Activated naive CD4-positive, alpha-beta T cell treated with anti-CD3 and anti-CD28 coated beads, Interleukin-2, amount 50 U/mL, for 72 hours (primary cell): ENCODE measurements around the gene DEK. TPM values are rescaled to one million over a fixed set of nuclear protein-coding genes. Genes with fewer than 3 reads are reported as not detected.
"Not testable (repeated sequence)": the region's sequence is repeated elsewhere in the genome, so short reads cannot be mapped to it uniquely, and the experiment has no call there.

Experiments used
- ATAC-seq, 2 donors: fragments of 150-1000 bp; cut with Tn5 transposase; 2 replicates each; pipeline ENCODE4 v1.10.0; 2021; ENCODE audit warnings: mild to moderate bottlenecking in 2 of 2, moderate library complexity in 2 of 2
- DNase-seq, 2 donors: peaks; one replicate each; pipeline ENCODE4 v3.0.0; 2021 to 2022; ENCODE audit warnings: low spot score in 2 of 2
- H3K27ac Mint-ChIP-seq, 2 donors: one replicate each; pipeline ENCODE4 v1.8.0; 2022; ENCODE audit warnings: mild to moderate bottlenecking in 2 of 2, mixed read lengths in 2 of 2
- H3K36me3 Mint-ChIP-seq, 2 donors: one replicate each; pipeline ENCODE4 v1.8.0; 2022; ENCODE audit warnings: mixed read lengths in 2 of 2
- H3K9me3 Mint-ChIP-seq, 2 donors: one replicate each; pipeline ENCODE4 v1.8.0; 2022; ENCODE audit warnings: mixed read lengths in 2 of 2
- total RNA-seq, 2 donors: library from RNA; stranded (reverse); gene quantifications; one replicate each; pipeline ENCODE4 v1.2.3, GENCODE V29; 2022

Gene DEK, protein sequence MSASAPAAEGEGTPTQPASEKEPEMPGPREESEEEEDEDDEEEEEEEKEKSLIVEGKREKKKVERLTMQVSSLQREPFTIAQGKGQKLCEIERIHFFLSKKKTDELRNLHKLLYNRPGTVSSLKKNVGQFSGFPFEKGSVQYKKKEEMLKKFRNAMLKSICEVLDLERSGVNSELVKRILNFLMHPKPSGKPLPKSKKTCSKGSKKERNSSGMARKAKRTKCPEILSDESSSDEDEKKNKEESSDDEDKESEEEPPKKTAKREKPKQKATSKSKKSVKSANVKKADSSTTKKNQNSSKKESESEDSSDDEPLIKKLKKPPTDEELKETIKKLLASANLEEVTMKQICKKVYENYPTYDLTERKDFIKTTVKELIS
- total RNA-seq, result 100 to 1,000 TPM; 185 to 239 TPM

GRCh38 chr6:18264219-18264922, at the start of gene DEK:
DEK (minus strand) TSS chr6:18264530; CDS start chr6:18263987, 543 bp downstream.
- H3K36me3 Mint-ChIP-seq, result peaks cover 26 to 46% of the 10 kb centered on the region in 2 donors
- ATAC-seq, result peak; percentile 72 to 78

GRCh38 chr6:18312368-18312767, 48.0 kb upstream of the DEK start:
- Mint-ChIP-seq H3K36me3 (no peaks in the 10 kb centered on the region), H3K27ac (no peak overlapping the region), H3K9me3 (no peaks in the 10 kb centered on the region)
- ATAC-seq (no peak), DNase-seq (no peak)

More at GRCh38 chr6:18264219-18264922, at the start of gene DEK:
- peak within 1 kb of the TSS; percentile 97 to 98 for H3K27ac Mint-ChIP-seq
- peak; percentile 74 to 89 for DNase-seq
- no peaks in the 10 kb centered on the region for H3K9me3 Mint-ChIP-seq

GRCh38 chr6:18310010-18310409, 45.7 kb upstream of the DEK start:
- H3K36me3 Mint-ChIP-seq, DNase-seq, H3K27ac Mint-ChIP-seq, ATAC-seq, H3K9me3 Mint-ChIP-seq: not testable (repeated sequence)

- H3K36me3 Mint-ChIP-seq, result no peaks in the 10 kb centered on the region
- DNase-seq (no peak), ATAC-seq (no peak)
- no peaks in the 10 kb centered on the region for H3K9me3 Mint-ChIP-seq
- no peak overlapping the region for H3K27ac Mint-ChIP-seq
These were observed 44.7 kb upstream of the DEK start for GRCh38 chr6:18309046-18309445.

GRCh38 chr6:18308070-18308735, 43.9 kb upstream of the DEK start:
- no peak overlapping the region for H3K27ac Mint-ChIP-seq
- DNase-seq, result no peak
- no peak for ATAC-seq
- no peaks in the 10 kb centered on the region for H3K9me3 Mint-ChIP-seq
- no peaks in the 10 kb centered on the region for H3K36me3 Mint-ChIP-seq

- H3K36me3 Mint-ChIP-seq, result no peaks in the 10 kb centered on the region
- H3K9me3 Mint-ChIP-seq, result no peaks in the 10 kb centered on the region
- ATAC-seq (peak in 1 of 2 donors; percentile 63), DNase-seq (no peak)
- no peak overlapping the region for H3K27ac Mint-ChIP-seq
These were observed 42.6 kb upstream of the DEK start for GRCh38 chr6:18306977-18307376.

GRCh38 chr6:18302561-18303439, 38.5 kb upstream of the DEK start:
- DNase-seq (no peak), ATAC-seq (no peak)
- Mint-ChIP-seq H3K36me3 (no peaks in the 10 kb centered on the region), H3K27ac (no peak overlapping the region), H3K9me3 (no peaks in the 10 kb centered on the region)

- ATAC-seq, result no peak
- Mint-ChIP-seq H3K36me3 (no peaks in the 10 kb centered on the region), H3K9me3 (no peaks in the 10 kb centered on the region), H3K27ac (no peak overlapping the region)
- no peak for DNase-seq
These were observed 29.0 kb upstream of the DEK start for GRCh38 chr6:18293076-18293904.

DNA sequence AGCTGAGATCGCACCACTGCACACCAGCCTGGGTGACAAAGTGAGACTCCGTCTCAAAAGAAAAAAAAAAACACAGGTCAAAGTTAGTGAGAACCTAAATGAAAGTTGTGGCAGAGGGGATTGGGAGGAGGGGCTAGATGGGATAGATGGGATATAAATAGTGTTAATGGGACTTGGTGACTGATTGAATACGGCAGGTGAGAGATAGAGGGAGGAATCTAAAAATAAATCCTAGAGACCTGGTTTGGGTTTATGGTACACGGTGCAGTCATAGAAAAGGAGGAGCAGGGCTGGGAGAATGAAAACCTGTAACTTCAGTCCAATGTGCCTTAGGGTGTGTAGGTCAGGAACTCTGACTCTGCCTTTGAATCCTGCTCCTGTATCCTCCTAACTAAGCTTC, 25.0 kb upstream of the DEK start:
- DNase-seq (no peak), ATAC-seq (no peak)
- no peaks in the 10 kb centered on the region for H3K9me3 Mint-ChIP-seq
- peak overlapping the region in 1 of 2 donors; percentile 30 for H3K27ac Mint-ChIP-seq
- no peaks in the 10 kb centered on the region for H3K36me3 Mint-ChIP-seq

GRCh38 chr6:18284261-18284660, 19.9 kb upstream of the DEK start:
- no peak overlapping the region for H3K27ac Mint-ChIP-seq
- no peaks in the 10 kb centered on the region for H3K36me3 Mint-ChIP-seq
- ATAC-seq, result no peak
- DNase-seq, result no peak
- H3K9me3 Mint-ChIP-seq, result no peaks in the 10 kb centered on the region

DNA sequence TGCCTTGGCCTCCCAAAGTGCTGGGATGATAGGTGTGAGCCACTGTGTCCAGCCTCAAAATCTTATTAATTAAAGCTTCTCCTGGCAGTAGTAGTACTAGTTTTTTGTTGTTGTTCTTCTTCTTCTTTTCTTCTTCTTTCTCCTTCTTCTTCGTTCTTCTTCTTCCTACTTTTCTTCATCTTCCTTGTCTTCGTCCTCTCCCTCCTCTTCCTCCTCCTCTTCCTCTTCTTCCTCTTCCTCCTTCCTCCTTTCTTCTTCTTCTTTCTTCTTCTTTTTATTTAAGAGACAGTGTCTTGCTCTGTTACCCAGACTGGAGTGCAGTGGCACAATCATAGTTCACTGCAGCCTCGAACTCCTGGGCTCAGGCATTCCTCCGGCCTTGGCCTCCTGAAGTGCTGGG, 17.2 kb upstream of the DEK start:
- ATAC-seq, result no peak
- Mint-ChIP-seq H3K27ac (no peak overlapping the region), H3K36me3 (peaks cover 5 to 9% of the 10 kb centered on the region in 2 donors), H3K9me3 (no peaks in the 10 kb centered on the region)
- DNase-seq, result no peak

DNA sequence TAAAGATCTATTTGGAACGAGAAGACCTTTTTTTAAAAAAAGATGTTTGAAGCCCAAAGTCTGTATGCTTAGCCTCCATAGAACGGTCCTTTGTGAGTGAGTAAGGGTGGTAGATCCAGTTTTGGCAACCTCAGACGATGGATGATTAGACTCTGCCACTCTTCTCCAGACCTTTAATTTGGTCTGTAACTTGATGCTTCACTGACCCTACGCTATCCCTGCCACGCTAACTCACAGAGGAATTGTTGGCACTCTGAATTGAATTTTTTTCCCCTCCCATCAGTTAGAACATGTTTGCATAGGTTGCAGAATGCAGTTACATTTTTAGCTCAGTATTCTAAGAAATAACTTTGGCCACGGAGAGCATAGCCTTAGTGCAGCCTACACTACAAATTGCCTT, 15.8 kb upstream of the DEK start:
- no peak for ATAC-seq
- no peaks in the 10 kb centered on the region for H3K9me3 Mint-ChIP-seq

GRCh38 chr6:18279422-18279821, 15.1 kb upstream of the DEK start:
- H3K36me3 Mint-ChIP-seq, result peaks cover 6 to 11% of the 10 kb centered on the region in 2 donors
- DNase-seq (no peak), ATAC-seq (no peak)
- H3K9me3 Mint-ChIP-seq, result no peaks in the 10 kb centered on the region
- H3K27ac Mint-ChIP-seq, result no peak overlapping the region

More for the DNA sequence above, 15.8 kb upstream of the DEK start:
- Mint-ChIP-seq H3K27ac (no peak overlapping the region), H3K36me3 (peaks cover 6 to 11% of the 10 kb centered on the region in 2 donors)
- DNase-seq, result no peak

- no peak for DNase-seq
- no peaks in the 10 kb centered on the region for H3K9me3 Mint-ChIP-seq
- ATAC-seq, result peak in 1 of 2 donors; percentile 37
- H3K27ac Mint-ChIP-seq, result no peak overlapping the region
- H3K36me3 Mint-ChIP-seq, result peaks cover 6 to 11% of the 10 kb centered on the region in 2 donors
These were observed 13.1 kb upstream of the DEK start for GRCh38 chr6:18277237-18278006.

DNA sequence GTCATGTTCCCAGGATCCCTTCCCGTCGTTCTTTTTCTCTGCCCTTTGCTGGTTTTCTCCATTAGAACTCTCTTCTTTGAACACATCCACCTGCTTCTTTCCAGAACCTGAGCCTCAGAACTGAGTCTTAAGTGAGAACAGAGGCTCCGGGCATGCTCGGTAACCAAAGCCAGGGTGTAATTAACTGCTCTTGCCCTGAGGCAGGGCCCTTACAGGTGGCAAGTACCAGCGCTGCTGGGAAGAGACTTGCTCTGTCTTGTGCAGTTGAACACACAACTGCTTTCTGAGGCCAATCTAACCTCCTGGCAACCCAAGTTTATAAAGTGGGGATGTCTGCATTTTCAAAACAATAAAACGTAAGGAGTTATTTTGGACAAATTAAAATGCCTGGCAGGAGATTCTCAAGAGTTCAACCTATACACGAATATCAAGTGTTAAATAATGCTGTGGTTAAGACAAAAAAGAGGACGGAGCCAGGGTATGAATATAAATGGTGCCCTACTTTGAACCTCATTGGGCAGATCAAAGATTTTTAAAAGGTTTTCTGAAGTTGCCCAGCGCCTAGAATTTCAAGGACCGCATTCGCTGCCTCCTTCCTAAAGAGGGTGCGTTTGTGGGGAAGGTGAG, 12.4 kb upstream of the DEK start:
- peaks cover 6 to 18% of the 10 kb centered on the region in 2 donors for H3K36me3 Mint-ChIP-seq
- ATAC-seq (no peak), DNase-seq (no peak)

More for the DNA sequence above, 12.4 kb upstream of the DEK start:
- H3K9me3 Mint-ChIP-seq, result no peaks in the 10 kb centered on the region
- H3K27ac Mint-ChIP-seq, result no peak overlapping the region
